GM23338 (cell line): ENCODE results near the gene SLX4. TPM values are rescaled to one million over a fixed set of nuclear protein-coding genes. Genes with fewer than 3 reads are reported as not detected.

Experiments used
- ATAC-seq: fragments of 200-7000 bp; cut with Tn5 transposase; 3 replicates; pipeline ENCODE4 v1.9.1; 2020
- DNase-seq: peaks from one replicate; pipeline ENCODE4 v3.0.0-alpha.2; 2015; ENCODE audit warnings: low spot score
- H2AFZ ChIP-seq: fragments of 200-600 bp; sonication (generic); 2 replicates; pipeline ENCODE4 v1.8.0; 2016; ENCODE audit warnings: antibody characterized with exemption, mild to moderate bottlenecking, moderate library complexity
- H3F3A ChIP-seq: fragments of 200-600 bp; sonication (generic); replicated peaks from 2 replicates; pipeline ENCODE4 v1.8.0; 2017; ENCODE audit warnings: antibody characterized with exemption, mixed run types, low read depth
- H3K27ac ChIP-seq: fragments of 200-600 bp; sonication (generic); 2 replicates; pipeline ENCODE4 v1.6.1; 2016; ENCODE audit warnings: low read depth
- H3K27me3 ChIP-seq: fragments of 200-600 bp; sonication (generic); 2 replicates; pipeline ENCODE4 v1.8.0; 2016; ENCODE audit warnings: mild to moderate bottlenecking, mixed run types, moderate library complexity; ENCODE audit not compliant: insufficient read depth
- H3K36me3 ChIP-seq: fragments of 200-600 bp; sonication (generic); 2 replicates; pipeline ENCODE4 v1.8.0; 2016; ENCODE audit warnings: mild to moderate bottlenecking; ENCODE audit not compliant: insufficient read depth
- H3K4me1 ChIP-seq: fragments of 200-600 bp; sonication (generic); 2 replicates; pipeline ENCODE4 v1.8.0; 2016; ENCODE audit warnings: mild to moderate bottlenecking, moderate library complexity; ENCODE audit not compliant: insufficient read depth
- H3K4me2 ChIP-seq: fragments of 200-600 bp; sonication (generic); 2 replicates; pipeline ENCODE4 v1.7.1; 2017; ENCODE audit warnings: mixed run types
- H3K4me3 ChIP-seq: fragments of 200-600 bp; sonication (generic); 2 replicates; pipeline ENCODE4 v1.6.1; 2016; ENCODE audit warnings: mixed run types
- H3K79me2 ChIP-seq: fragments of 200-600 bp; sonication (generic); replicated peaks from 2 replicates; pipeline ENCODE4 v1.8.0; 2017; ENCODE audit warnings: mild to moderate bottlenecking; ENCODE audit not compliant: insufficient read depth
- H3K9me2 ChIP-seq: fragments of 200-600 bp; sonication (generic); 2 replicates; pipeline ENCODE4 v1.8.0; 2017; ENCODE audit not compliant: insufficient read depth
- H4K20me1 ChIP-seq: fragments of 200-600 bp; sonication (generic); replicated peaks from 2 replicates; pipeline ENCODE4 v1.8.0; 2017; ENCODE audit warnings: mild to moderate bottlenecking; ENCODE audit not compliant: insufficient read depth
- H3K27ac Mint-ChIP-seq: 2 replicates; pipeline ENCODE4 v1.8.0; 2020; ENCODE audit warnings: inconsistent platforms, mild to moderate bottlenecking, moderate library complexity, mixed read lengths
- H3K27me3 Mint-ChIP-seq: 3 replicates; pipeline ENCODE4 v1.8.0; 2022; ENCODE audit warnings: low read depth, mild to moderate bottlenecking, moderate library complexity, mixed read lengths, inconsistent platforms; ENCODE audit not compliant: insufficient read depth, poor library complexity
- H3K36me3 Mint-ChIP-seq: 3 replicates; pipeline ENCODE4 v1.8.0; 2021; ENCODE audit warnings: low read depth, mild to moderate bottlenecking, inconsistent platforms, moderate library complexity, mixed read lengths
- H3K4me1 Mint-ChIP-seq: 3 replicates; pipeline ENCODE4 v1.8.0; 2020; ENCODE audit warnings: mild to moderate bottlenecking, inconsistent platforms, mixed read lengths
- H3K4me3 Mint-ChIP-seq: 3 replicates; pipeline ENCODE4 v1.8.0; 2021; ENCODE audit warnings: moderate library complexity, mild to moderate bottlenecking, inconsistent platforms, mixed read lengths
- H3K9me3 Mint-ChIP-seq: 3 replicates; pipeline ENCODE4 v1.8.0; 2020; ENCODE audit warnings: moderate library complexity, mild to moderate bottlenecking, inconsistent platforms, mixed read lengths
- CREB1 ChIP-seq: fragments of 250-450 bp; sonication (Bioruptor Pico); IDR thresholded peaks from 2 replicates; pipeline ENCODE4 v1.5.0; 2020; ENCODE audit warnings: low read depth, mild to moderate bottlenecking, moderate library complexity
- EZH2 ChIP-seq: fragments of 200-600 bp; sonication (generic); IDR thresholded peaks from one replicate; pipeline ENCODE4 v1.8.0; 2017; ENCODE audit warnings: antibody characterized with exemption, mild to moderate bottlenecking, low read depth; ENCODE audit not compliant: unreplicated experiment
- EZH2phosphoT487 ChIP-seq: fragments of 200-600 bp; sonication (generic); IDR thresholded peaks from one replicate; pipeline ENCODE4 v1.8.1; 2018; ENCODE audit warnings: antibody characterized with exemption; ENCODE audit not compliant: unreplicated experiment
- JUNB ChIP-seq: IDR thresholded peaks from one replicate; pipeline ENCODE4 v1.6.1; 2016; ENCODE audit warnings: antibody characterized with exemption; ENCODE audit not compliant: unreplicated experiment
- NANOG ChIP-seq: IDR thresholded peaks from 2 replicates; pipeline ENCODE4 v1.6.1; 2016; ENCODE audit warnings: antibody characterized with exemption, borderline replicate concordance
- POLR2AphosphoS5 ChIP-seq: IDR thresholded peaks from 2 replicates; pipeline ENCODE4 v1.6.1; 2016; ENCODE audit warnings: antibody characterized with exemption, low read depth
- REST ChIP-seq: IDR thresholded peaks from one replicate; pipeline ENCODE4 v1.6.1; 2018; ENCODE audit warnings: antibody characterized with exemption; ENCODE audit not compliant: unreplicated experiment
- STAT1 ChIP-seq: IDR thresholded peaks from one replicate; pipeline ENCODE4 v1.6.1; 2016; ENCODE audit warnings: antibody characterized with exemption; ENCODE audit not compliant: unreplicated experiment
- ZNF114 ChIP-seq: fragments of 250-450 bp; sonication (Bioruptor Pico); IDR thresholded peaks from 2 replicates; pipeline ENCODE4 v1.5.0; 2020; ENCODE audit warnings: mild to moderate bottlenecking, moderate library complexity
- ZNF331 ChIP-seq: fragments of 250-450 bp; sonication (Bioruptor Pico); IDR thresholded peaks from 2 replicates; pipeline ENCODE4 v1.5.0; 2020; ENCODE audit warnings: low read depth, mild to moderate bottlenecking, moderate library complexity
- polyA plus RNA-seq: library from polyadenylated mRNA; unstranded; fragments of >200 nt; fragmentation: Nextera tagmentation; extraction: Ambion mirVana; gene quantifications from 2 replicates; pipeline ENCODE4 v1.2.1, GENCODE V29; 2016
- total RNA-seq: library from RNA; depleted of rRNA; stranded (reverse); fragments of >200 nt; shearing (Covaris generic); gene quantifications from 2 replicates; pipeline ENCODE4 v1.2.3, GENCODE V29; 2014
- TF ChIP-seq, protein P1 (sequence below), 2 experiments: fragments of 200-600 bp in 1 of 2; sonication (generic) in 1 of 2; conservative IDR thresholded peaks; 2 replicates each; pipeline versions ENCODE4 v1.5.1 to v1.6.1; 2016 to 2017; ENCODE audit warnings: antibody characterized with exemption in 2 of 2, low read depth in 2 of 2, mild to moderate bottlenecking in 2 of 2, moderate library complexity in 1 of 2
- TF ChIP-seq, protein P2 (sequence below): fragments of 250-450 bp; sonication (Bioruptor Pico); IDR thresholded peaks from 2 replicates; pipeline ENCODE4 v1.5.0; 2020; ENCODE audit warnings: mild to moderate bottlenecking, moderate library complexity

Gene SLX4
- total and polyA plus RNA-seq, 2 experiments from 2014 or later: 3.0 to 15.2 TPM

DNA sequence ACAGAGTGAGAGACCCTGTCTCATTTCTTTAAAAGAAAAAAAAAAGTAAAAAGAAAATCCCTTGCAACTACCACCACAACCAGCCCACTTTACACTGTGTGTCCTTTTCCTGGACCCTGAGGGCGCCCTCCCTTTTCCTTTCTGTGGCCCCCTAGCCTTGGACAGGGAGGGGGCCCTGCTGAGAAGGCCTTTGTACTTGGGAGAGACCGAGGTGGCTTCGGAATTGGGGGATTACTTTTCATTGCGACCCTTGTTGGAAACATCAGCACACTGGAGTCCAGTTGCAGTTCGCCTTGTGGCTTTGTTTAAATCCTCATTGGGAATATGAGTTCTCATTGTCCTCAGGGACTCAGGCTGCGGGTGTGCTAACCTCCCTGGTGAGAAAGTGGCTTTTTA is 33.7 kb upstream of the SLX4 start:
- no peaks in the 10 kb centered on the region for H3K27me3 ChIP-seq
- H3F3A ChIP-seq: peaks cover 11% of the 10 kb centered on the region; the same call in 1 of the 2 replicates
- 0 out of 3 replicates have a peak, but pooled peaks cover 3% of the 10 kb centered on the region for H3K9me3 Mint-ChIP-seq
- no peaks in the 10 kb centered on the region for H3K36me3 ChIP-seq
- peak overlapping the region; percentile 81 for H3K27ac ChIP-seq
- H3K27me3 Mint-ChIP-seq: peaks cover 28% of the 10 kb centered on the region
- no peaks in the 10 kb centered on the region for H3K9me2 ChIP-seq
- TF ChIP-seq ZNF114 (no peak), ZNF331 (CRISPR knock-in tag) (no peak), JUNB (no peak), REST (no peak), EZH2 (no peak), STAT1 (no peak), NANOG (no peak), POLR2AphosphoS5 (no peak), CREB1 (CRISPR knock-in tag) (no peak), EZH2phosphoT487 (no peak)
- TF ChIP-seq, protein P1, sequence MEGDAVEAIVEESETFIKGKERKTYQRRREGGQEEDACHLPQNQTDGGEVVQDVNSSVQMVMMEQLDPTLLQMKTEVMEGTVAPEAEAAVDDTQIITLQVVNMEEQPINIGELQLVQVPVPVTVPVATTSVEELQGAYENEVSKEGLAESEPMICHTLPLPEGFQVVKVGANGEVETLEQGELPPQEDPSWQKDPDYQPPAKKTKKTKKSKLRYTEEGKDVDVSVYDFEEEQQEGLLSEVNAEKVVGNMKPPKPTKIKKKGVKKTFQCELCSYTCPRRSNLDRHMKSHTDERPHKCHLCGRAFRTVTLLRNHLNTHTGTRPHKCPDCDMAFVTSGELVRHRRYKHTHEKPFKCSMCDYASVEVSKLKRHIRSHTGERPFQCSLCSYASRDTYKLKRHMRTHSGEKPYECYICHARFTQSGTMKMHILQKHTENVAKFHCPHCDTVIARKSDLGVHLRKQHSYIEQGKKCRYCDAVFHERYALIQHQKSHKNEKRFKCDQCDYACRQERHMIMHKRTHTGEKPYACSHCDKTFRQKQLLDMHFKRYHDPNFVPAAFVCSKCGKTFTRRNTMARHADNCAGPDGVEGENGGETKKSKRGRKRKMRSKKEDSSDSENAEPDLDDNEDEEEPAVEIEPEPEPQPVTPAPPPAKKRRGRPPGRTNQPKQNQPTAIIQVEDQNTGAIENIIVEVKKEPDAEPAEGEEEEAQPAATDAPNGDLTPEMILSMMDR (conservative IDR thresholded peaks at IDR 0.05; ENCODE audit: low read depth in 2 of 2): no peak
- TF ChIP-seq, protein P2, sequence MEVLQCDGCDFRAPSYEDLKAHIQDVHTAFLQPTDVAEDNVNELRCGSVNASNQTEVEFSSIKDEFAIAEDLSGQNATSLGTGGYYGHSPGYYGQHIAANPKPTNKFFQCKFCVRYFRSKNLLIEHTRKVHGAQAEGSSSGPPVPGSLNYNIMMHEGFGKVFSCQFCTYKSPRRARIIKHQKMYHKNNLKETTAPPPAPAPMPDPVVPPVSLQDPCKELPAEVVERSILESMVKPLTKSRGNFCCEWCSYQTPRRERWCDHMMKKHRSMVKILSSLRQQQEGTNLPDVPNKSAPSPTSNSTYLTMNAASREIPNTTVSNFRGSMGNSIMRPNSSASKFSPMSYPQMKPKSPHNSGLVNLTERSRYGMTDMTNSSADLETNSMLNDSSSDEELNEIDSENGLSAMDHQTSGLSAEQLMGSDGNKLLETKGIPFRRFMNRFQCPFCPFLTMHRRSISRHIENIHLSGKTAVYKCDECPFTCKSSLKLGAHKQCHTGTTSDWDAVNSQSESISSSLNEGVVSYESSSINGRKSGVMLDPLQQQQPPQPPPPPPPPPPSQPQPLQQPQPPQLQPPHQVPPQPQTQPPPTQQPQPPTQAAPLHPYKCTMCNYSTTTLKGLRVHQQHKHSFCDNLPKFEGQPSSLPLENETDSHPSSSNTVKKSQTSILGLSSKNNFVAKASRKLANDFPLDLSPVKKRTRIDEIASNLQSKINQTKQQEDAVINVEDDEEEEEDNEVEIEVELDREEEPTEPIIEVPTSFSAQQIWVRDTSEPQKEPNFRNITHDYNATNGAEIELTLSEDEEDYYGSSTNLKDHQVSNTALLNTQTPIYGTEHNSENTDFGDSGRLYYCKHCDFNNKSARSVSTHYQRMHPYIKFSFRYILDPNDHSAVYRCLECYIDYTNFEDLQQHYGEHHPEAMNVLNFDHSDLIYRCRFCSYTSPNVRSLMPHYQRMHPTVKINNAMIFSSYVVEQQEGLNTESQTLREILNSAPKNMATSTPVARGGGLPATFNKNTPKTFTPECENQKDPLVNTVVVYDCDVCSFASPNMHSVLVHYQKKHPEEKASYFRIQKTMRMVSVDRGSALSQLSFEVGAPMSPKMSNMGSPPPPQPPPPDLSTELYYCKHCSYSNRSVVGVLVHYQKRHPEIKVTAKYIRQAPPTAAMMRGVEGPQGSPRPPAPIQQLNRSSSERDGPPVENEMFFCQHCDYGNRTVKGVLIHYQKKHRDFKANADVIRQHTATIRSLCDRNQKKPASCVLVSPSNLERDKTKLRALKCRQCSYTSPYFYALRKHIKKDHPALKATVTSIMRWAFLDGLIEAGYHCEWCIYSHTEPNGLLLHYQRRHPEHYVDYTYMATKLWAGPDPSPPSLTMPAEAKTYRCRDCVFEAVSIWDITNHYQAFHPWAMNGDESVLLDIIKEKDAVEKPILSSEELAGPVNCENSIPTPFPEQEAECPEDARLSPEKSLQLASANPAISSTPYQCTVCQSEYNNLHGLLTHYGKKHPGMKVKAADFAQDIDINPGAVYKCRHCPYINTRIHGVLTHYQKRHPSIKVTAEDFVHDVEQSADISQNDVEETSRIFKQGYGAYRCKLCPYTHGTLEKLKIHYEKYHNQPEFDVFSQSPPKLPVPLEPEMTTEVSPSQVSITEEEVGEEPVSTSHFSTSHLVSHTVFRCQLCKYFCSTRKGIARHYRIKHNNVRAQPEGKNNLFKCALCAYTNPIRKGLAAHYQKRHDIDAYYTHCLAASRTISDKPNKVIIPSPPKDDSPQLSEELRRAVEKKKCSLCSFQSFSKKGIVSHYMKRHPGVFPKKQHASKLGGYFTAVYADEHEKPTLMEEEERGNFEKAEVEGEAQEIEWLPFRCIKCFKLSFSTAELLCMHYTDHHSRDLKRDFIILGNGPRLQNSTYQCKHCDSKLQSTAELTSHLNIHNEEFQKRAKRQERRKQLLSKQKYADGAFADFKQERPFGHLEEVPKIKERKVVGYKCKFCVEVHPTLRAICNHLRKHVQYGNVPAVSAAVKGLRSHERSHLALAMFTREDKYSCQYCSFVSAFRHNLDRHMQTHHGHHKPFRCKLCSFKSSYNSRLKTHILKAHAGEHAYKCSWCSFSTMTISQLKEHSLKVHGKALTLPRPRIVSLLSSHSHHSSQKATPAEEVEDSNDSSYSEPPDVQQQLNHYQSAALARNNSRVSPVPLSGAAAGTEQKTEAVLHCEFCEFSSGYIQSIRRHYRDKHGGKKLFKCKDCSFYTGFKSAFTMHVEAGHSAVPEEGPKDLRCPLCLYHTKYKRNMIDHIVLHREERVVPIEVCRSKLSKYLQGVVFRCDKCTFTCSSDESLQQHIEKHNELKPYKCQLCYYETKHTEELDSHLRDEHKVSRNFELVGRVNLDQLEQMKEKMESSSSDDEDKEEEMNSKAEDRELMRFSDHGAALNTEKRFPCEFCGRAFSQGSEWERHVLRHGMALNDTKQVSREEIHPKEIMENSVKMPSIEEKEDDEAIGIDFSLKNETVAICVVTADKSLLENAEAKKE (CRISPR knock-in tag): no peak
- H3K79me2 ChIP-seq: no peaks in the 10 kb centered on the region
- no peaks in the 10 kb centered on the region for H4K20me1 ChIP-seq
- H3K4me1 Mint-ChIP-seq: peaks cover 33% of the 10 kb centered on the region
- 0 out of 2 replicates have a peak overlapping the region, but pooled peaks have one; percentile 66 for H2AFZ ChIP-seq
- peak overlapping the region; percentile 46 for H3K4me3 Mint-ChIP-seq
- H3K4me3 ChIP-seq: no peak overlapping the region
- H3K36me3 Mint-ChIP-seq: 0 out of 3 replicates have a peak, but pooled peaks cover 6% of the 10 kb centered on the region
- H3K27ac Mint-ChIP-seq: peak overlapping the region; percentile 97
- DNase-seq (no peak), ATAC-seq (peak; percentile 4; the same call in 2 of the 3 replicates)
- H3K4me1 ChIP-seq: peaks cover 14% of the 10 kb centered on the region
- peak overlapping the region; percentile 58 for H3K4me2 ChIP-seq
